BLaER1 treated with 17β-estradiol and CSF1 and Interleukin-3, amounts not matched to agents 10 nM and 100 nM (cell line): ENCODE results near the gene AGPAT4.

Source experiments
- H3K27ac ChIP-seq, 11 experiments: shearing (Covaris generic); formaldehyde crosslinking; 2 replicates each; pipeline ENCODE4 v1.8.1; 2022
- H3K27me3 ChIP-seq, 11 experiments: shearing (Covaris generic); formaldehyde crosslinking; 2 replicates each; pipeline ENCODE4 v1.8.1; 2022
- H3K36me3 ChIP-seq, 11 experiments: shearing (Covaris generic); formaldehyde crosslinking; 2 replicates each; pipeline ENCODE4 v1.8.1; 2022
- H3K4me1 ChIP-seq, 10 experiments: shearing (Covaris generic); formaldehyde crosslinking; 2 replicates each; pipeline ENCODE4 v1.8.1; 2022
- H3K4me2 ChIP-seq, 11 experiments: shearing (Covaris generic); formaldehyde crosslinking; 2 replicates each; pipeline ENCODE4 v1.8.1; 2022
- H3K4me3 ChIP-seq, 10 experiments: shearing (Covaris generic); formaldehyde crosslinking; 2 replicates each; pipeline ENCODE4 v1.8.1; 2022
- H3K9ac ChIP-seq, 11 experiments: shearing (Covaris generic); formaldehyde crosslinking; 2 replicates each; pipeline ENCODE4 v1.8.1; 2022
- H3K9me3 ChIP-seq, 11 experiments: shearing (Covaris generic); formaldehyde crosslinking; replicated peaks in 1 of 11; 2 replicates each; pipeline ENCODE4 v1.8.1; 2022
- H4K20me1 ChIP-seq, 11 experiments: shearing (Covaris generic); formaldehyde crosslinking; 2 replicates each; pipeline ENCODE4 v1.8.1; 2022
- Cebpa-rat ChIP-seq, 11 experiments: shearing (Covaris generic); IDR thresholded peaks; 2 replicates each; pipeline ENCODE4 v1.8.1; 2022

The AGPAT4 gene

DNA sequence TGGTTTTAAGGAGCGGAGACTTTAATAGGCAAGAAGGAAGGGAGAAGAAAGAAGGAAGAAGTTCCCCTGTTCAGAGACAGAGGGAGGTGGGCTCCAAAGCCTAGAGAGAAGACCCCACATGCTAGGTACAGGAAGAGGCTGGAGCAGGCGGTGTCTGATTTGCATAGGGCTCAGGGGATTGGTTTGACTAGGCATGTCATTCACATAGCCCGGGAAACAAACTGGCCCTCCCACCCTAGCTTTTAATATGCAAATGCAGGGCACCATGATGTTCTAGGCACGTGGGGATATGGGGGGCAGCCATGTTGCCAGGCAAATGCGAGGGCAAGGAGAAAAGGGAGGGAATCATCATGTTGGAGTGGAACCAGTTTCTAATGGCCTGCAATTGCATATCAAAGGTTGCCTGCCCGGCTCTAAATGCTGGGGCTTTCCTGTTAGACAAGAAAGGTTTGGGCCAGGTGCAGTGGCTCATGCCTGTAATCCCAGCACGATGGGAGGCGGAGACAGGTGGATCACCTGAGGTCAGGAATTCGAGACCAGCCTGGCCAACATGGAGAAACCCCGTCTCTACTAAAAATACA, 34.3 kb upstream of the AGPAT4 start:
- Histone ChIP-seq H3K4me2 (no peak overlapping the region), H3K27me3 (no peaks in the 10 kb centered on the region), H3K27ac (no peak overlapping the region), H4K20me1 (no peaks in the 10 kb centered on the region), H3K9me3 (no peaks in the 10 kb centered on the region; a peak in 3 of 22 replicates), H3K36me3 (no peaks in the 10 kb centered on the region), H3K4me1 (no peaks in the 10 kb centered on the region), H3K4me3 (no peak overlapping the region), H3K9ac (no peak overlapping the region)
- no peak for TF ChIP-seq Cebpa-rat (IDR thresholded peaks at IDR 0.05)

- Histone ChIP-seq H3K9ac (no peak overlapping the region), H3K4me2 (no peak overlapping the region), H3K9me3 (no peaks in the 10 kb centered on the region; a peak in 3 of 22 replicates), H3K27me3 (no peaks in the 10 kb centered on the region), H3K4me3 (no peak overlapping the region), H3K4me1 (no peaks in the 10 kb centered on the region), H3K27ac (no peak overlapping the region), H4K20me1 (no peaks in the 10 kb centered on the region), H3K36me3 (no peaks in the 10 kb centered on the region)
- TF ChIP-seq Cebpa-rat (IDR thresholded peaks at IDR 0.05) = no peak
These were observed 32.0 kb upstream of the AGPAT4 start for GRCh38 chr6:161305860-161306259.

DNA sequence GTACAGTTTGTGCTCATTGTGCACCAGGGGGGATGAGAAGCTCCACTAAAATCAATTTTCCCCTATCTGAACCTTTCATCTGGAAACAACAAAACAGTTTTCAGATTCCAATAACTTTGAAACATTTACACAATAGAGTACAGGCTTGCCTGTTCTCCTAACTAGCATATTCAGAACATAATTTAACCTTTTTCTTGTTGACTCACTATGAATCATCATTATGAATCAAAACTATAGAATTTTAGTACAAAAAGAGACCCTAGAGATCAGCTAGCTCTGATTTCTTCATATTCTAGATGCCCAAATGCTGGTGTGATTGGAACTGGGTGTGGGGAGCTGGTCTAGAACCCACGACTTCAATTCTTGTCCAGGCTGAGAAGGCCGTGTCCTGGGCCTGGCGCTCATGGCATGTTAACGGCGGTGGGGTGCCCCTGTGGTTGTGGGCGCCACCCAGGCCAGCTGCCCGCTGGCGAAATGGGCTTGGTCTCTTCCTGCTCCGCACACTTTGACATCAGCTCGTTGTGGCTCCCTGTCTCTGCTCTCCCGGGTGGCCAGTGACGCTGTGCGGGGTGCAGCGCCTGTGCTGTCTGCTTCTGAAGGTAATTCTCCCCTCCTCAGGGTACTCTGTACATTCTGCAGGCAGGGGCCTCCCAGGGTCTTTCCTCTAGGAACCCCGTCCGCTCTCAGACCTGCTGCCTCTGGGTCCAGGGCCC, 29.9 kb upstream of the AGPAT4 start:
- H3K4me3 ChIP-seq = no peak overlapping the region
- no peaks in the 10 kb centered on the region for H3K27me3 ChIP-seq
- TF ChIP-seq Cebpa-rat (IDR thresholded peaks at IDR 0.05) = no peak
- no peaks in the 10 kb centered on the region for H4K20me1 ChIP-seq
- no peak overlapping the region for H3K27ac ChIP-seq
- H3K36me3 ChIP-seq = no peaks in the 10 kb centered on the region
- H3K4me1 ChIP-seq = no peaks in the 10 kb centered on the region
- H3K9me3 ChIP-seq = peaks cover 0 to 8% (median 6%) of the 10 kb centered on the region in 11 experiments; a peak in 12 of 22 replicates
- H3K9ac ChIP-seq = no peak overlapping the region
- H3K4me2 ChIP-seq = no peak overlapping the region

- no peaks in the 10 kb centered on the region for H3K36me3 ChIP-seq
- no peak overlapping the region for H3K27ac ChIP-seq
- H3K4me3 ChIP-seq = no peak overlapping the region
- H4K20me1 ChIP-seq = no peaks in the 10 kb centered on the region
- H3K9me3 ChIP-seq = peaks cover 1 to 14% (median 11%) of the 10 kb centered on the region in 11 experiments; a peak in 18 of 22 replicates
- no peak overlapping the region for H3K9ac ChIP-seq
- no peaks in the 10 kb centered on the region for H3K27me3 ChIP-seq
- no peak for TF ChIP-seq Cebpa-rat (IDR thresholded peaks at IDR 0.05)
- no peak overlapping the region for H3K4me2 ChIP-seq
- H3K4me1 ChIP-seq = no peaks in the 10 kb centered on the region
These were observed 29.1 kb upstream of the AGPAT4 start for GRCh38 chr6:161302949-161303348.

DNA sequence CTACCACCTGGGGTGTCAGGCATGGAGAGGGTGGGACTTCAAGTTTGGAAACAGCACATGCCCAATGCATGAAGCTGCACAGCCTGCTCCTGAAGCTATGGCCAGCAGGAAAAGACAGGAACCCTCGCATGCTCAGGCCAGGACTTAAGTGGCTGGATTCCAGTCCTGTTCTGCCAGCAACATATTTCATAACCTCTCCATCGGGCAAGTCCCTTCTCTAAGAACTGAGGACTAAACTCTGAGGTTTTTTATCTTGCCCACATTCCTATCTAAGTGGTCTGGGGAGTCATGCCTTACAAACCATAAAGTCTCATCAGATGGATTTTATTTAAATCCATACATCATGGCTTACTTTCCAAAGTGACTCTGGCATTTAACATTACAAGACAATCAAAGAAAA, 27.5 kb upstream of the AGPAT4 start:
- no peaks in the 10 kb centered on the region for H3K36me3 ChIP-seq
- H3K4me3 ChIP-seq = no peak overlapping the region
- no peak overlapping the region for H3K27ac ChIP-seq
- TF ChIP-seq Cebpa-rat (IDR thresholded peaks at IDR 0.05) = no peak
- no peak overlapping the region for H3K4me2 ChIP-seq
- H3K4me1 ChIP-seq = no peaks in the 10 kb centered on the region
- H3K9ac ChIP-seq = no peak overlapping the region
- no peaks in the 10 kb centered on the region for H3K27me3 ChIP-seq
- H4K20me1 ChIP-seq = no peaks in the 10 kb centered on the region
- H3K9me3 ChIP-seq = peaks cover 14 to 27% (median 21%) of the 10 kb centered on the region in 11 experiments; a peak in 20 of 22 replicates

- TF ChIP-seq Cebpa-rat (IDR thresholded peaks at IDR 0.05) = no peak
- Histone ChIP-seq H3K9ac (no peak overlapping the region), H3K4me3 (no peak overlapping the region), H3K9me3 (peaks cover 19 to 32% (median 26%) of the 10 kb centered on the region in 11 experiments; a peak in 21 of 22 replicates), H3K4me1 (no peaks in the 10 kb centered on the region), H3K4me2 (no peak overlapping the region), H3K27ac (no peak overlapping the region), H4K20me1 (no peaks in the 10 kb centered on the region), H3K27me3 (no peaks in the 10 kb centered on the region), H3K36me3 (no peaks in the 10 kb centered on the region)
These were observed 27.0 kb upstream of the AGPAT4 start for GRCh38 chr6:161300823-161301222.

DNA sequence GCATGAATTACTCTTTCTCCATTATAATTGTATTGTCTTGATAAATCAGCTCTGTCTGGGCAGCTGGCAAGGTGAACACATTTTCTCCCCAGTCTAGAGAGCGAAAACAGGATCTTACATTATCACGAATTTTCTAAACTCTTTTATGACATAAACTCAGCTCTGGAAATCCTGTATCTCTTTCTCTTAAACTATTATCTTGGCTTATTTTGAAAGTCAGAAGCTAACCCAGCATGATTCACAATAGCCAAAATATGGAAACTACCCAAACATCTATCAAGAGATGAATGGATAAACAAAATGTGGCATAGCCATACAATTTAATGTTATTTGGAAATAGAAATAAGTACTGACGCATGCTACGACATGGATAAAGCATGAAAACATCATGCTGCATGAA, 25.9 kb upstream of the AGPAT4 start:
- H3K27ac ChIP-seq = no peak overlapping the region
- H3K9me3 ChIP-seq = peaks cover 22 to 42% (median 32%) of the 10 kb centered on the region in 11 experiments; a peak in 21 of 22 replicates
- TF ChIP-seq Cebpa-rat (IDR thresholded peaks at IDR 0.05) = no peak
- no peak overlapping the region for H3K9ac ChIP-seq
- no peak overlapping the region for H3K4me3 ChIP-seq
- H3K4me1 ChIP-seq = no peaks in the 10 kb centered on the region
- H3K36me3 ChIP-seq = no peaks in the 10 kb centered on the region
- H3K27me3 ChIP-seq = no peaks in the 10 kb centered on the region
- H3K4me2 ChIP-seq = no peak overlapping the region
- no peaks in the 10 kb centered on the region for H4K20me1 ChIP-seq

DNA sequence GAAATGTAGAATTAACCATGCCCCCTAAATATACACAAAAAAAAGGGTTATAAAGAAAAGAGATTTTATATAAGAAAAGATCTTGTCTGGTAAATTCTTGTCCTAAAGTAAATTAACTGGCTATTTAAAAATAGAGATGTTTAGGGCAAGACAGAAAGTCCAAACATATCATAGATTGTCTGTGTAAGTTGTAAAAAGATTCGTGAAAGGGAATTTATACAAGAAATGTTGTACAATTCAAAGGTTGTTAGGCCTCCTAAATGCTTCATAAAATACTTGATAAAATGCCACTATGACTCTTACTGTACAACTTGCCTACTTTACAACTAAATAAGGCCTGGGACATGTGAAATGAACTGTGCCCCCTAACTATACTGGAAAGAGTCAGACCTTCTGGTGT, 21.9 kb upstream of the AGPAT4 start:
- H4K20me1 ChIP-seq = no peaks in the 10 kb centered on the region
- no peak overlapping the region for H3K4me3 ChIP-seq
- H3K9ac ChIP-seq = no peak overlapping the region
- H3K27ac ChIP-seq = no peak overlapping the region
- H3K36me3 ChIP-seq = no peaks in the 10 kb centered on the region
- no peak for TF ChIP-seq Cebpa-rat (IDR thresholded peaks at IDR 0.05)
- H3K9me3 ChIP-seq = peaks cover 22 to 42% (median 32%) of the 10 kb centered on the region in 11 experiments; a peak in 21 of 22 replicates
- H3K4me1 ChIP-seq = no peaks in the 10 kb centered on the region
- H3K27me3 ChIP-seq = no peaks in the 10 kb centered on the region
- no peak overlapping the region for H3K4me2 ChIP-seq

DNA sequence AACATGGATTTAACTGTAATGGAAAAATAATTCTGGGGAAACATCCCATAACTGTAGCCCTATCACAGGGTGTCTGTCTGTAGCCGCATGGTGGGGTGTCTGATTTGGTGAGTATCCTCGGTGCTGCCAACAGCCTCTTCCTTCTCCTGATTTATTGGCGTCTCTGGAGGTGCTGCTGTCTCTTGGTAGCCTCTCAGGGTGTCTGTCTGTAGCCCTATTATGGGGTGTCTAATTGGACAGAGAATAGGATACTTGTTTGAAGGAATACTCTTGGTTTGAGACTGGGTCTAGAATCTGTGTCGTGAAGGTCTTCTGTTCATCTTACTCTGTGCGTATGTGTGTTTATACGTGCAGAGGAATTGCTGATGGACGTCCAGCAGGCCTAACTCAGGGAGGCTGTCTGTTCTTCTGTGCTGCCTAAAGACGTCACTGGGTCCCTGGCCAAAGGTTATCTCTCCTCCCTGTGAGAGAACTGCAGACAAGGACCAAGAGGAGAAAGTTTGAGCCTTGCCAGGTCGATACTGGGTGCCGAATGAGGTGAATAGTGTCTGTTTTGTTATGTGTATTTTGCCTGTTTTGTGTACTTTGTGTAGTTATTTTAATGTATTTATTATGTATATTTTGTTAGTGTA, 18.9 kb upstream of the AGPAT4 start:
- H3K4me2 ChIP-seq = no peak overlapping the region
- H3K4me3 ChIP-seq = no peak overlapping the region
- H3K36me3 ChIP-seq = no peaks in the 10 kb centered on the region
- TF ChIP-seq Cebpa-rat (IDR thresholded peaks at IDR 0.05) = no peak
- no peak overlapping the region for H3K27ac ChIP-seq
- H3K27me3 ChIP-seq = no peaks in the 10 kb centered on the region
- H3K9me3 ChIP-seq = peaks cover 13 to 27% (median 22%) of the 10 kb centered on the region in 11 experiments; a peak in 21 of 22 replicates
- no peaks in the 10 kb centered on the region for H3K4me1 ChIP-seq
- no peak overlapping the region for H3K9ac ChIP-seq
- H4K20me1 ChIP-seq = no peaks in the 10 kb centered on the region
